Left ventricle myocardium superior (tissue), 1 donor: ENCODE measurements around the gene GALT. TPM values are rescaled to one million over a fixed set of nuclear protein-coding genes. Genes with fewer than 3 reads are reported as not detected.

ENCODE experiments used
- ATAC-seq: fragments of 200-7000 bp; cut with Tn5 transposase; one replicate; pipeline ENCODE4 v1.9.1; 2020; ENCODE audit warnings: mild to moderate bottlenecking, moderate library complexity
- DNase-seq: peaks from one replicate; pipeline ENCODE4 v3.0.0-alpha.2; 2020
- intact Hi-C: fragments of 100-400 bp; cut with micrococcal nuclease; formaldehyde crosslinking; loops from one replicate; pipeline ENCODE4 v1.11.0; 2022
- total RNA-seq: library from RNA; stranded (reverse); fragmentation: NEBNext Ultra II Directional; extraction: Animal tissue kit (Norgen Biotek cat#: 25700); gene quantifications from one replicate; pipeline ENCODE4 v1.2.1, GENCODE V29; 2021
- donor health status: DM: no; HTN: yes; CAD: no; lungs with severe emphysema.

The GALT gene
- total RNA-seq, 1 donor from 2014 or later, result 61.2 TPM

- intact Hi-C loops, result no loop called here
- ATAC-seq (no peak), DNase-seq (no peak)
Observed at GRCh38 chr9:34647651-34648050, 1.2 kb downstream of the GALT start.

- no peak for ATAC-seq
- no peak for DNase-seq
- intact Hi-C loops, result no loop called here
Observed at GRCh38 chr9:34648673-34649072, 2.2 kb downstream of the GALT start.

DNA sequence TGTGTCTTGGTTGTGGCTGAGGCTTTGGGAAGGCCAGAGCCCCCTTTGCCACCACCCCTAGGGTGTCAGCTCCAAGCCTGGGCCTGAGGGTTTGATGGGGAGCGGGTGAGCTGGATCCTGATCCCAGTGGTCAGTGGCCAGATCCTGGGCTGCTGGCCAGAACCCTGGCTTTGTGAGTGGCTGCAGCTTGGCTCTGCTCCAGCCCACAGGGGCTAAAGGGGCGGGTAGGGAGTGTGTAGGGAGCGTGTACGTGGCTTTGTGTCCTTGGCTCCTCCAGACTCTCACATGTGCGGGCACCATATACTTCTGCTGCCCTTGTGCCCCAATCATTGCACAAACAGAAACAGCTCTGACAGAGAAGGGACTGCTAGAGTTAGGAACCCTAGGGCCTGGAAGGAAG lies 4.3 kb downstream of the GALT start:
- no peak for DNase-seq
- no peak for ATAC-seq
- intact Hi-C loops, result no loop called here

DNA sequence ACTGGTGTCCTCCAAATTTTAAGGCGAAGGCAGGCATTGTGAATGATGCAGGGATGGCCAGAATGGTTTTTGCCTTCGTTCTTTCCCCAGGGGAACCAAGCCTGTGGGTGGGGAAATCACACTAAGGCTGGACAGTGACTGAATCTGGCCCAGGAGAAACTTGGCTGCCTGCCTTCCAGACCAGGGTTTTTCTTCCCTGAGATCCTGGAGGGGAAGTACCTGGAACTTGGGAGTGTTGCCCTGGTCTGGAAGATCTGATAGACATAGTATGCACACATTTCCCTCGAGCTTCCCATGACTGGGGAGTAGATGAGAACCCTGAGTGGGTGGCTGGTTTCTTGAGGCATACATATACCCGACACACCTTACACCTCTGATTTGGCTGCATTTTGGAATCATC lies 4.8 kb downstream of the GALT start:
- DNase-seq, result no peak
- intact Hi-C loops, result no loop called here

GRCh38 chr9:34651876-34652601 lies 5.6 kb downstream of the GALT start, which contains the start of gene IL11RA:
Gene IL11RA, plus strand, starts transcription at chr9:34652185. Its CDS starts 3,033 bp downstream, at chr9:34655218.
- peak; percentile 82 for ATAC-seq
- intact Hi-C loops, result no loop called here

More for the DNA sequence above, 4.8 kb downstream of the GALT start:
- no peak for ATAC-seq

DNA sequence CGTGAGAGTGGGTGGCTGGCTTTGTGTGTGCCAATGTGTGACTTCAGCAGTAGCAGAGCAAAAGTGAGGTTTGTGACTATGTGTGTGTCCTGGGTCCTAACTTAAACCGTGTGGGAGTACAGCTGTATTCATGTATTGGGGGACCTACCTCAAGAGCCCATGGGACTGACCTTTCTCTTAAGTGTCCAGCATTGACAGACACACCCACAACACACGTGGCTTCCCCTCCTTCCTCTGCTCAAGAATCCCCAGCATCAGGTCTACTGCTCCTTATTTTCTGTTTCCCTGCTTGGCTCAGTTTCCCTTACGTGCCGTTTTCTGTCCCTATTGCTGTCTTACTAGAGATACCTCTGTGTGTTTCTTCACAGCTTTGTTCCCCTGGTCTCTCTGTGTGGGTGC lies 6.1 kb downstream of the GALT start:
- ATAC-seq (no peak), DNase-seq (no peak)
- intact Hi-C loops, result no loop called here

More at GRCh38 chr9:34651876-34652601, 5.6 kb downstream of the GALT start, which contains the start of gene IL11RA:
- DNase-seq, result peak; percentile 93

GRCh38 chr9:34653151-34654072 lies 6.9 kb downstream of the GALT start:
- DNase-seq, result no peak

GRCh38 chr9:34654323-34655051 lies 8.0 kb downstream of the GALT start:
- intact Hi-C loops, result no loop called here
- DNase-seq (peak; percentile 86), ATAC-seq (peak; percentile 69)

More at GRCh38 chr9:34653151-34654072, 6.9 kb downstream of the GALT start:
- peak; percentile 3 for ATAC-seq
- intact Hi-C loops, result no loop called here

GRCh38 chr9:34655394-34655793 lies 8.9 kb downstream of the GALT start:
- ATAC-seq (no peak), DNase-seq (no peak)
- intact Hi-C loops, result no loop called here

GRCh38 chr9:34656992-34657391 lies 10.5 kb downstream of the GALT start:
- intact Hi-C loops, result no loop called here
- DNase-seq (no peak), ATAC-seq (no peak)

- ATAC-seq, result no peak
- intact Hi-C loops, result no loop called here
- DNase-seq, result no peak
Observed at GRCh38 chr9:34658461-34658860, 12.0 kb downstream of the GALT start.

- intact Hi-C loops, result no loop called here
- ATAC-seq, result no peak
- DNase-seq, result no peak
Observed at GRCh38 chr9:34659592-34660253, 13.2 kb downstream of the GALT start.

DNA sequence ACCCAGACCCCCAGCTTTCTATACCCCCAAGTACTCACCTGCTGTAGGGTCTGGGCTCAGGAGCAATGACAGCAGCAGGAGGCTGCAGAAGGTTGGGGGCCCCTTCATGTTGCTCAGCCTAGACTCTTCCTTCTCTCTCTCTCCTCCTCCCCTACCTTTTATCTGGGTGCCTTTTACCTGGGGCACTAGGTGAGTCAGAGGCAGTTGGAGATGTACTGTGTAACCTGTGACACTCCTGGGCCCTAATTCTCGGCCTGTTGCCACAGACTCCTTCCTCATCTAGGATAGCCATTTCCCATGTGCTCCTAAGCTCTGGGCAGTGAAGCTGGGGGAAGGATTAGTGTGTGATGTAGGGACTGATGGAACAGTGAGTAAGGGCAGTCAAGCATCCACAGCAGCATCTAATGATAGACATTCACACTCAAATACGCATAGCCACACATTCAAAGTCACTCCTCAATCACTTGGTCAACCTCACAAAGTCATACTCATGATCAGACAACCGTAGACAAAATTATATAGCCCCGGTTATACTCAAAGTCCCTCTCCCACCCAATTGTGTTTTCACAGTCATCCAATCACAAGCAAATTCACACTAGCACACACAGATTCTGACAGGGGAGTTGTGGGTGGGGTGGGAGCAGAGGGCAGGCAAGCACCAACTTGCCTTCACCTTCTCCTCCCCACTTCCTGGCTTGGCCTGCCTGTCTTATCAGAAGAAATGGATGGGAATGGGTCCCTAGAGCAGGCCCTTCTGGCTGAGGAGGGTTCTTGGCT lies 16.2 kb downstream of the GALT start, which contains the start of gene CCL27:
Gene CCL27 (minus strand): TSS at position 132 of the 777 bp plus-strand sequence. CDS start 24 bp downstream, at position 108.
- no peak for ATAC-seq
- intact Hi-C loops, result no loop called here
- no peak for DNase-seq

DNA sequence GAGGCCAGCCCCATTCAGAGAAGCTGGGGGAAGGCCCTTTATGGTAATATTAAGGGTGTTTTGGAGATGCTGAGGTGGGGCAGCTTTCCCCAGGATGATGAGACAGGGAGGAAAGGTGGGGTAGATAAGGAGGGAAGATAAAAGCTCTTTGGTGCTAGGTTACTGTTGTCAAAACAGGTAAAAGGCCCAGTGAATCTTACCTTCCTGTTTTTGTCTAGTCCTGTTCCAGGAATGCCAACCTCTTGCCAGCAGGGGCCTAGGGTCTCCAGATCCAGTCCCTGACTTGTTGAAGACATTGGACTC lies 16.8 kb downstream of the GALT start:
- no peak for ATAC-seq
- intact Hi-C loops, result no loop called here
- DNase-seq, result no peak

- peak; percentile 54 for ATAC-seq
- peak; percentile 87 for DNase-seq
- intact Hi-C loops, result no loop called here
Observed at GRCh38 chr9:34664281-34665066, 18.0 kb downstream of the GALT start.

DNA sequence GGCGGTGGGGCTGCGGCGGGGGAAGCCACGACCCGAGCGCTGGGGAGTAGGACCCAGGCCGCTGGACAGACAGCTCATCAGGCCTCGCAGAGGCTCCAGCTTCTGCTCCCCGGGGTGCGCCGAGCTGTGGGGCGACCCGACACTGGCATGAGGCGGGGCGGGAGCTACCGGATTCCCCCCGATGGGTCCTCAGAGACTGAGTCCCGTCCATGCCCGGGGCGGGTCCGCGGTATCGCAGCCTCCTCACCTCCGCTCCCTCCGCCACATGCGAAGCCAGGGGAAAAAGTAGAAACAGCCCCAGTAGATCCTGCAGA lies 18.5 kb downstream of the GALT start:
- ATAC-seq (no peak), DNase-seq (no peak)
- intact Hi-C loops, result no loop called here

- intact Hi-C loops, result no loop called here
- DNase-seq (peak; percentile 96), ATAC-seq (peak; percentile 89)
Observed at GRCh38 chr9:34665381-34666250, 19.1 kb downstream of the GALT start.
